OCI-LY7 (cell line): ENCODE results near the gene HIF3A. TPM values are rescaled to one million over a fixed set of nuclear protein-coding genes. Genes with fewer than 3 reads are reported as not detected.
"Not testable (repeated sequence)": the region's sequence is repeated elsewhere in the genome, so short reads cannot be mapped to it uniquely, and the experiment has no call there.

ENCODE experiments used
- BruUV-seq: library from RNA; stranded (reverse); fragments of 400-500 nt; replicated peaks from 2 replicates; lab custom pipeline; 2021; lab: Mats Ljungman, UMichigan
- CTCF ChIA-PET: fragments of 300-600 bp; sonication (Branson Sonifier 250); formaldehyde crosslinking; loops from one replicate; lab custom pipeline; 2022; ENCODE audit warnings: antibody characterized with exemption; ENCODE audit not compliant: unreplicated experiment; lab: Charles Lee
- POLR2A ChIA-PET: fragments of 300-600 bp; sonication (Branson Sonifier 250); formaldehyde crosslinking; loops from one replicate; lab custom pipeline; 2022; ENCODE audit warnings: antibody characterized with exemption; lab: Charles Lee
- DNase-seq: peaks from one replicate; pipeline ENCODE4 v3.0.0-alpha.2; 2015; ENCODE audit warnings: low spot score
- H2AFZ ChIP-seq: fragments of 200-600 bp; sonication (generic), shearing (Covaris generic); 2 replicates; pipeline ENCODE4 v1.6.1; 2014; ENCODE audit warnings: mild to moderate bottlenecking, antibody characterized with exemption, low read length, moderate library complexity
- H3K27ac ChIP-seq: fragments of 200-600 bp; sonication (generic); 2 replicates; pipeline ENCODE4 v1.5.1; 2014; ENCODE audit warnings: mixed run types, low read depth, mild to moderate bottlenecking, moderate library complexity, low read length, inconsistent platforms; ENCODE audit not compliant: poor library complexity, severe bottlenecking
- H3K36me3 ChIP-seq: fragments of 200-600 bp; sonication (generic); 2 replicates; pipeline ENCODE4 v1.6.1; 2014; ENCODE audit warnings: mild to moderate bottlenecking, antibody characterized with exemption, low read length, moderate library complexity, mixed read lengths; ENCODE audit not compliant: insufficient read depth
- H3K4me1 ChIP-seq: fragments of 200-600 bp; sonication (generic); 2 replicates; pipeline ENCODE4 v1.5.1; 2014; ENCODE audit warnings: mild to moderate bottlenecking, low read length; ENCODE audit not compliant: insufficient read depth, poor library complexity, severe bottlenecking
- H3K4me2 ChIP-seq: fragments of 200-600 bp; sonication (generic); 2 replicates; pipeline ENCODE4 v1.6.1; 2014; ENCODE audit warnings: mild to moderate bottlenecking, low read length
- H3K4me3 ChIP-seq: fragments of 200-600 bp; sonication (generic); 2 replicates; pipeline ENCODE4 v1.5.1; 2014; ENCODE audit warnings: mild to moderate bottlenecking, low read depth, low read length; ENCODE audit not compliant: poor library complexity, severe bottlenecking
- H3K79me2 ChIP-seq: fragments of 200-600 bp; sonication (generic); 2 replicates; pipeline ENCODE4 v1.6.1; 2016; ENCODE audit warnings: low read depth, mild to moderate bottlenecking, low read length, moderate library complexity, mixed read lengths; ENCODE audit not compliant: insufficient read depth
- H3K9me2 ChIP-seq: fragments of 200-600 bp; sonication (generic); 2 replicates; pipeline ENCODE4 v1.6.1; 2016; ENCODE audit warnings: mild to moderate bottlenecking, low read length, mixed read lengths; ENCODE audit not compliant: insufficient read depth
- H3K9me3 ChIP-seq: fragments of 200-600 bp; sonication (generic); 2 replicates; pipeline ENCODE4 v1.6.1; 2014; ENCODE audit warnings: mild to moderate bottlenecking, mixed run types, low read length, mixed read lengths
- H4K20me1 ChIP-seq: fragments of 200-600 bp; sonication (generic); 2 replicates; pipeline ENCODE4 v1.6.1; 2014; ENCODE audit warnings: mild to moderate bottlenecking, antibody characterized with exemption, low read length, moderate library complexity, mixed read lengths; ENCODE audit not compliant: insufficient read depth
- CTCF ChIP-seq: fragments of 200-600 bp; sonication (generic); conservative IDR thresholded peaks from 2 replicates; pipeline ENCODE4 v1.5.1; 2014; ENCODE audit warnings: mild to moderate bottlenecking, antibody characterized with exemption, low read length, moderate library complexity, mixed read lengths
- EZH2phosphoT487 ChIP-seq: fragments of 200-600 bp; sonication (generic); IDR thresholded peaks from 2 replicates; pipeline ENCODE4 v1.6.1; 2018; ENCODE audit warnings: low read depth, borderline replicate concordance, mild to moderate bottlenecking, mixed run types, antibody characterized with exemption, low read length, moderate library complexity, mixed read lengths
- intact Hi-C: fragments of 100-400 bp; cut with micrococcal nuclease; formaldehyde crosslinking; loops from one replicate; pipeline ENCODE4 v1.10.0; 2022; ENCODE audit not compliant: unreplicated experiment
- total RNA-seq, 2 experiments: library from RNA; depleted of rRNA in 1 of 2; stranded (reverse); fragments of >200 nt in 1 of 2; shearing (Covaris generic) in 1 of 2; gene quantifications; 2 replicates each; pipeline ENCODE4 v1.2.3, GENCODE V29; 2014 to 2022

Gene HIF3A
- total RNA-seq, 2 experiments from 2014 or later, result not detected

- no peaks in the 10 kb centered on the region for H3K4me1 ChIP-seq
- intact Hi-C loops, result no loop called here
- CTCF ChIA-PET, result no interaction called here
- H3K4me3 ChIP-seq, result no peak overlapping the region
- no peaks in the 10 kb centered on the region for H3K9me2 ChIP-seq
- BruUV-seq, result no TSS peak
- DNase-seq, result no peak
- no peaks in the 10 kb centered on the region for H3K79me2 ChIP-seq
- H4K20me1 ChIP-seq, result no peaks in the 10 kb centered on the region
- TF ChIP-seq EZH2phosphoT487 (no peak), CTCF (no peak)
- POLR2A ChIA-PET, result no interaction called here
- H3K27ac ChIP-seq, result no peak overlapping the region
- no peaks in the 10 kb centered on the region for H3K36me3 ChIP-seq
- no peak overlapping the region for H3K4me2 ChIP-seq
- no peaks in the 10 kb centered on the region for H3K9me3 ChIP-seq
- H2AFZ ChIP-seq, result no peak overlapping the region
Measured at GRCh38 chr19:46256855-46257254, 40.0 kb upstream of the HIF3A start.

GRCh38 chr19:46261501-46261900 lies 35.3 kb upstream of the HIF3A start:
- CTCF ChIA-PET, result not testable (repeated sequence)

GRCh38 chr19:46262684-46263296 lies 34.1 kb upstream of the HIF3A start:
- H4K20me1 ChIP-seq, H3K27ac ChIP-seq, BruUV-seq, H3K9me3 ChIP-seq, intact Hi-C loops, POLR2A ChIA-PET, H3K4me3 ChIP-seq, H3K79me2 ChIP-seq, CTCF ChIA-PET, DNase-seq, H3K9me2 ChIP-seq, H3K4me2 ChIP-seq, H3K36me3 ChIP-seq, H3K4me1 ChIP-seq: not testable (repeated sequence)
- H2AFZ ChIP-seq, result 0 out of 2 replicates have a peak overlapping the region, but pooled peaks have one; percentile 1

More at GRCh38 chr19:46261501-46261900, 35.3 kb upstream of the HIF3A start:
- H3K36me3 ChIP-seq, DNase-seq, H3K79me2 ChIP-seq, H3K27ac ChIP-seq, H2AFZ ChIP-seq, BruUV-seq, H4K20me1 ChIP-seq, H3K4me2 ChIP-seq, H3K4me3 ChIP-seq, intact Hi-C loops, H3K4me1 ChIP-seq, POLR2A ChIA-PET, H3K9me2 ChIP-seq, H3K9me3 ChIP-seq: not testable (repeated sequence)

- intact Hi-C loops, result loop anchor here (2.0 kb wide), 1 partner anchor 182 kb away; no protein-coding TSS in a partner anchor
- H3K9me2 ChIP-seq, CTCF ChIA-PET, H3K79me2 ChIP-seq, H3K27ac ChIP-seq, H4K20me1 ChIP-seq, H3K9me3 ChIP-seq, H3K4me1 ChIP-seq, POLR2A ChIA-PET, H2AFZ ChIP-seq, H3K4me2 ChIP-seq, DNase-seq, BruUV-seq, H3K4me3 ChIP-seq, H3K36me3 ChIP-seq: not testable (repeated sequence)
Measured at GRCh38 chr19:46264801-46265200, 32.0 kb upstream of the HIF3A start.
